ENCODE measurements around the gene ARHGAP24.
"Not testable (repeated sequence)": the region's sequence is repeated elsewhere in the genome, so short reads cannot be mapped to it uniquely, and the experiment has no call there.

Gene ARHGAP24

GRCh38 chr4:85968945-85969819 lies 494.2 kb downstream of the ARHGAP24 start:
- DNase-seq: peak; percentile 10

GRCh38 chr4:85970535-85970934 lies 495.6 kb downstream of the ARHGAP24 start:
- no peak for DNase-seq

GRCh38 chr4:85979276-85979675 lies 504.3 kb downstream of the ARHGAP24 start:
- no peak for DNase-seq

GRCh38 chr4:85986266-85986665 lies 511.3 kb downstream of the ARHGAP24 start:
- no peak for DNase-seq

- no peak for DNase-seq
These were observed 518.7 kb downstream of the ARHGAP24 start for GRCh38 chr4:85993641-85994040.

- no peak for DNase-seq
These were observed 519.6 kb downstream of the ARHGAP24 start for GRCh38 chr4:85994576-85994975.

- no peak for DNase-seq
These were observed 520.4 kb downstream of the ARHGAP24 start for GRCh38 chr4:85995361-85995760.

- no peak for DNase-seq
These were observed 526.6 kb downstream of the ARHGAP24 start for GRCh38 chr4:86001591-86001990.

GRCh38 chr4:86004030-86004429 lies 529.1 kb downstream of the ARHGAP24 start:
- DNase-seq: no peak

- no peak for DNase-seq
These were observed 531.1 kb downstream of the ARHGAP24 start for GRCh38 chr4:86006057-86006456.

- DNase-seq: no peak
These were observed 532.1 kb downstream of the ARHGAP24 start for GRCh38 chr4:86007042-86007441.

GRCh38 chr4:86011117-86011516 lies 536.2 kb downstream of the ARHGAP24 start:
- no peak for DNase-seq

GRCh38 chr4:86013621-86014020 lies 538.7 kb downstream of the ARHGAP24 start:
- DNase-seq: no peak

GRCh38 chr4:86014599-86014998 lies 539.6 kb downstream of the ARHGAP24 start:
- no peak for DNase-seq

- DNase-seq: no peak
These were observed 540.7 kb downstream of the ARHGAP24 start for GRCh38 chr4:86015412-86016350.

GRCh38 chr4:86019362-86019761 lies 544.4 kb downstream of the ARHGAP24 start:
- DNase-seq: no peak

GRCh38 chr4:86019906-86020305 lies 545.0 kb downstream of the ARHGAP24 start:
- DNase-seq: no peak

GRCh38 chr4:86021671-86022070 lies 546.7 kb downstream of the ARHGAP24 start:
- DNase-seq: not testable (repeated sequence)

GRCh38 chr4:86026720-86027119 lies 551.8 kb downstream of the ARHGAP24 start:
- no peak for DNase-seq

- DNase-seq: no peak
These were observed 557.0 kb downstream of the ARHGAP24 start for GRCh38 chr4:86031927-86032326.

- no peak for DNase-seq
These were observed 557.6 kb downstream of the ARHGAP24 start for GRCh38 chr4:86032476-86033022.

- no peak for DNase-seq
These were observed 558.2 kb downstream of the ARHGAP24 start for GRCh38 chr4:86033171-86033570.

- DNase-seq: no peak
These were observed 559.7 kb downstream of the ARHGAP24 start for GRCh38 chr4:86034616-86035015.
